Ectodermal cell (in vitro differentiated cells): ENCODE data around the gene ZFAND6. TPM values are rescaled to one million over a fixed set of nuclear protein-coding genes. Genes with fewer than 3 reads are reported as not detected.
"Not testable (repeated sequence)": the region's sequence is repeated elsewhere in the genome, so short reads cannot be mapped to it uniquely, and the experiment has no call there.

ENCODE experiments used
- H3K27ac ChIP-seq: 2 replicates; pipeline ENCODE4 v1.7.0; 2013; ENCODE audit warnings: mild to moderate bottlenecking, low read depth, low read length; ENCODE audit not compliant: insufficient read depth, poor library complexity, severe bottlenecking
- H3K27me3 ChIP-seq: 2 replicates; pipeline ENCODE4 v1.7.0; 2013; ENCODE audit warnings: mild to moderate bottlenecking, low read length; ENCODE audit not compliant: insufficient read depth, control insufficient read depth, poor library complexity, severe bottlenecking
- H3K36me3 ChIP-seq: one replicate; pipeline ENCODE4 v1.7.0; 2013; ENCODE audit warnings: low read length; ENCODE audit not compliant: control insufficient read depth, insufficient read depth
- H3K4me1 ChIP-seq: one replicate; pipeline ENCODE4 v1.7.0; 2013; ENCODE audit warnings: low read length; ENCODE audit not compliant: control insufficient read depth, insufficient read depth
- H3K4me3 ChIP-seq: 2 replicates; pipeline ENCODE4 v1.7.0; 2013; ENCODE audit warnings: low read depth, low read length, control low read depth; ENCODE audit not compliant: insufficient read depth
- H3K9me3 ChIP-seq: 2 replicates; pipeline ENCODE4 v1.7.0; 2013; ENCODE audit warnings: mild to moderate bottlenecking, low read length, moderate library complexity; ENCODE audit not compliant: control insufficient read depth
- WGBS, 2 experiments: methylation state at CpG; one replicate each; pipeline ENCODE4 v1.1.7; 2013; ENCODE audit warnings: missing lambda C conversion rate in 2 of 2; 5-methylcytosine and 5-hydroxymethylcytosine counted together
- polyA plus RNA-seq, 4 experiments: library from polyadenylated mRNA; stranded (reverse); fragments of 50-300 nt; gene quantifications; one replicate each; pipeline ENCODE4 v1.2.3, GENCODE V29; 2013

The ZFAND6 gene
- polyA plus RNA-seq (2013, experiment 1 of 4) = 119 TPM
- polyA plus RNA-seq (2013, experiment 2 of 4) = 117 TPM
- polyA plus RNA-seq (2013, experiment 3 of 4) = 109 TPM
- polyA plus RNA-seq (2013, experiment 4 of 4) = 137 TPM

DNA sequence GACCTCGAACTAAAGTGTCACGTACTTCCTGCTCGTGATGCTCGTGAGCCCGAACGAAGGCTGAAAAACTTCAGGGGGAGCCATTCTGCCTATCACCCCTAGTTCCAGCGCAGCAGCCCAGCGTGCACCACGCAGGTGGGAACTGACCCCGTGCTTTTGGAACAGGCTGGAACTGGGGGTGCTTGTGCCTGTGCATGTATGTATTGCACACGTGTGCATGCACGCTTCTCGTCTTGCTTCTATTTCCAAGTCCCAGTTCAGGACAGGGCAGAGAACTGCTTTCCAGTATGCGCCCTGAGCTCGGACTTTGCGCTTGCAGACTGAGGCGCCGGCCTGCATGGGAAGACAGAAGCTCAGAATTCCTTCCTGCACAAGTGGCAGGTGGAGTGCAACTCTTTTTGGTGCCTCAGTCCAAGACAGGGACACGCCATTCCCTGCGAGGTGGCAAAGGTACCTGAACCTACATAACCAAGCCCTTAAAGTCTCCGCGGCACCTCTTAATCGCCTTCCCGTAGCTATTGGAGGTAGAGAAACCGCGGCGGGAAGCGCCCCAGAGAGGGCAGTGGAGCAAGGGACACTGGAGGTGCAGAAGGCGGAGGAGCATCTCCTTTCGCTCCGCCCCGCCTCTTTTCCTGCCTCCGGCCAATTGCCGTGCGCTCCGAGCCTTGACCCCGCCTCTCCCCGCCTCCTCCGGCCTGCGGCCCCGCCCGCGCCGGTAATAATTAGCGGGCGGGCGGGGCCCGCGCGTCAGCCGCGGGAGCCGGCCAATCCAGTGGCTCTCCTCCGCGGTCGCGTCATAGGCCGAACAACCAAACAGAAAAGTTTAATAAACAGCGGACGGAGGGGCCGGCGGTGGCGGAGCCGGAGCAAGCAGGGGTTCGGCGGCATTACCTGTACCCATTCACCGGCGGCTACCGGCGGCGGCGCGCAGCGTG, at the start of gene ZFAND6:
TSS of gene ZFAND6 (plus strand) at position 826 of the 935 bp plus-strand sequence. CDS start 60,669 bp downstream, outside the sequence.
- peak within 1 kb of the TSS; percentile 71 for H3K4me3 ChIP-seq
- WGBS, 2 experiments = 0 to 1% methylated on average over 74 of the region's 74 CpGs
- no peaks in the 10 kb centered on the region for H3K9me3 ChIP-seq
- no peaks in the 10 kb centered on the region for H3K4me1 ChIP-seq
- peak within 1 kb of the TSS; percentile 94 for H3K27ac ChIP-seq
- peaks cover 13% of the 10 kb centered on the region for H3K27me3 ChIP-seq
- H3K36me3 ChIP-seq = no peaks in the 10 kb centered on the region

DNA sequence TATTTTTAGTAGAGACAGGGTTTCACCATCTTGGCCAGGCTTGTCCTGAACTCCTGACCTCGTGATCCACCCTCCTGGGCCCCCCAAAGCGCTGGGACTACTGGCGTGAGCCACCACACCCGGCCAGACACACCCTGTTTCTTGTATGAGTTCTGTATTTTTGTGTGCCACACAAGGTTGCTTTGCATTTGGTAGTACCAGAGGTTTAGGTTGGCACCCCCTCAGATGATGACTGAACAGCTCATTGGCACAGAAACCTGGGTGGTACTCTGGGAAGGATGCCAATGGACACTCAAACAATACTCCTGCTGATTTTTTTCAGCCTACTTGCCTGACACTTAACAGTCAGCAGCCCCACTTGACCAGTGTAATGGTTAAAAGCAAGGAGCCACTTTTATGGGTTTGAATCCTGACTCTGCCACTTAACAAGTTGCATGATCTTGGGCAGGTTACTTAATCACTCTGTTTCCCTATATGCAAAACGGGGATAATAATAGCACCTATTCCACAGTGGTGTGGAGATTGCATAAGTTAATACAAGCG, 49.3 kb upstream of the ZFAND6 start:
- 91% methylated on average over 5 of the region's 6 CpGs for WGBS, 2 experiments
- H3K27ac ChIP-seq = no peak overlapping the region

DNA sequence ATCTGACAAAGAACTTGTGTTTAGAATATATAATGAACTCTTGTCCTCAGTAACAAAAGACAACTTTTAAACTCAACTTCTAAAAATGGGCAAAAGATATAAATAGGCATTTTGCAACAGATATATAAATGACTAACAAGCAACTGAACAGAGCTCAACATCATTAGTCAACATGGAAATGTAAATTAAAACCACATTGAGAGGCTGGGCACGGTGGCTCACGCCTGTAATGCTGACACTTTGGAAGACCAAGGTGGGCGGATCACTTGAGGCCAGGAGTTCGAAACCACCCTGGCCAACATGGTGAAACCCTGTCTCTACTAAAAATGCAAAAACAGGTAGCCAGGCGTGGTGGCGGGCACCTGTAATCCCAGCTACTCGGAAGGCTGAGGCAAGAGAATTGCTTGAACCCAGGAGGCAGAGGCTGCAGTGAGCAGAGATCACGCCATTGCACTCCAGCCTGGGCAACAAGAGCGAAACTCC, 48.4 kb upstream of the ZFAND6 start:
- H3K36me3 ChIP-seq, H3K27ac ChIP-seq, H3K27me3 ChIP-seq, H3K9me3 ChIP-seq, H3K4me1 ChIP-seq, H3K4me3 ChIP-seq: not testable (repeated sequence)
- 91 to 95% methylated on average over 9 of the region's 9 CpGs for WGBS, 2 experiments

More for the DNA sequence above, 49.3 kb upstream of the ZFAND6 start:
- Histone ChIP-seq H3K9me3 (no peaks in the 10 kb centered on the region), H3K27me3 (no peaks in the 10 kb centered on the region), H3K36me3 (no peaks in the 10 kb centered on the region), H3K4me1 (no peaks in the 10 kb centered on the region), H3K4me3 (no peak overlapping the region)

DNA sequence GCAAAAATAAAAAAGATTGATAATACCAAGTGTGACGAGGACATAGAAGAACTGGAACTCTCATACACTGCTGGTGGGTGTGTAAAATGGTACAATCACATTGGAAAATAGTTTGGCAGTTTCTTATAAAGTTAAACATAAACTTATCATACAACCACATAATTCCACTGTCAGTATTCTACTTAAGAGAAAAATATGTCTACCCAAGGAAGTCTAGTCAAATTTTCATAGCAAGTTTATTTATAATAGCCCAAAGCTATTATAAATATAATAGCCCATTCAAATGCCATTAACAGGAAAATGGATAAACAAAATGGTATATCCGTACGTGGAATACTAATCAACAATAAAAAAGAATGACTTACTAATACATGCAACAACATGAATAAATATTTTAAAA, 47.9 kb upstream of the ZFAND6 start:
- Histone ChIP-seq H3K27ac (no peak overlapping the region), H3K27me3 (no peaks in the 10 kb centered on the region), H3K9me3 (no peaks in the 10 kb centered on the region), H3K4me1 (no peaks in the 10 kb centered on the region), H3K4me3 (no peak overlapping the region), H3K36me3 (no peaks in the 10 kb centered on the region)
- WGBS, 2 experiments = 100% methylated on average over 1 to 2 of the region's 3 CpGs

DNA sequence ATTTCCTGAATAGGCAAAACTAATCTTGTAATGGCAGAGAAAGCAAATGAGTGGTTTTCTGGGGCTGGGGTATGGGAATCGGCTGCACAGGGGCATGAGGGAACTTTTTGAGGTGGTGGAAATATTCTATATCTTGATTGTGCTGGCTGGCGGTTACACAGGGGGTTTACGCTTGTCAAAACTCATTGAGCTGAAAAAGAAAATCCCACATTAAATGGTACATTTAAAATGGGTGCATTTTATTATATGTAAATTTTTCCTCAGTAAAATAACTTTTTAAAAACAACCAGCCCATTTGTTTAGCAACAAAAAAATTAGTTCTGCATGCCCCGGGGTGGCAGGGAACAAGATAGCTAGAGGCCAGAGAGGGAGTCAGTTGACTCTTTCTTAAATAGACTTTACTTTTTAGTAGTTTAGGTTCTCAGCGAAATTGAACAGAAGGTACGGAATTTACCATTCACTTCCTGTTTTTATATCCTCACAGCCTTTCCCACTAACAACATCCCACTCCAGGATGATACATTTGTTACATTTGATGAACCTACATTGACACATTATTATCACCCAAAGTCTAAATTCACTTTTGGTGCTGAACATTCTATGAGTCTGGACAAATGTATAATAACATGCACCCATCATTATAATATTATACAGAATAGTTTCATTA, 47.3 kb upstream of the ZFAND6 start:
- H3K4me1 ChIP-seq = no peaks in the 10 kb centered on the region
- H3K9me3 ChIP-seq = no peaks in the 10 kb centered on the region
- WGBS, 2 experiments = 90 to 92% methylated on average over 4 to 5 of the region's 6 CpGs
- no peak overlapping the region for H3K4me3 ChIP-seq
- no peaks in the 10 kb centered on the region for H3K27me3 ChIP-seq
- H3K36me3 ChIP-seq = no peaks in the 10 kb centered on the region
- no peak overlapping the region for H3K27ac ChIP-seq

DNA sequence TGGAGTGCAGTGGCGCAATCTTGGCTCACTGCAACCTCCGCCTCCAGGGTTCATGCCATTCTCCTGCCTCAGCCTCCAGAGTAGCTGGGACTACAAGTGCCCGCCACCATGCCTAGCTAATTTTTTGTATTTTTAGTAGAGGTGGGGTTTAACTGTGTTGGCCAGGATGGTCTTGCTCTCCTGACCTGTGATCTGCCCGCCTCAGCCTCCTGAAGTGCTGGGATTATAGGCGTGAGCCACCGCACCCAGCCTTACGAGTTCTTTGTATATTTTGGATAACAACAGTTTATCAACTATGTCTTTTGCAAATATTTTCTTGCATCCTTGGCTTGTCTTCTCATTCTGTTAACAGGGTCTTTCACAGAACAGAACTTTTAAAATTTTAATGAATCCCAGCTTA, 45.3 kb upstream of the ZFAND6 start:
- not testable (repeated sequence) for H3K9me3 ChIP-seq, H3K36me3 ChIP-seq, H3K27ac ChIP-seq, H3K27me3 ChIP-seq, H3K4me1 ChIP-seq, H3K4me3 ChIP-seq
- 93 to 97% methylated on average over 7 of the region's 7 CpGs for WGBS, 2 experiments

DNA sequence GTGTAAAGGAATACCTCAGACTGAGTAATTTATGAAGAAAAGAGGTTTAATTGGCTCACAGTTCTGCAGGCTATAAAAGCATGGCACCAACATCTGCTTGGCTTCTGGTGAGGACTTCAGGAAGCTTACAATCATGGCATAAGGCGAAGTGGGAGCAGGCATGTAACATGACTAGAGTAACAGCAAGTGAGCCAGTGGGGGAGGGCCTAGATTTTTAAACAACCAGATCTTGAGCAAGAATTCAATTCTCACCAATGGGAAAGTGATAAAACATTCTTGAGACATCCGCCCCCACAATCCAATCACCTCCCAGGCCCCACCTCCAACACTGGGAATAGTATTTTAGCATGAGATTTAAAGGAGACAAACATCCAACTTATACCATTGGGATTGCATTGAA, 44.3 kb upstream of the ZFAND6 start:
- H3K4me3 ChIP-seq = no peak overlapping the region
- no peak overlapping the region for H3K27ac ChIP-seq
- no peaks in the 10 kb centered on the region for H3K27me3 ChIP-seq
- no peaks in the 10 kb centered on the region for H3K36me3 ChIP-seq
- 88 to 94% methylated on average over 2 of the region's 2 CpGs for WGBS, 2 experiments
- no peaks in the 10 kb centered on the region for H3K9me3 ChIP-seq
- H3K4me1 ChIP-seq = no peaks in the 10 kb centered on the region

DNA sequence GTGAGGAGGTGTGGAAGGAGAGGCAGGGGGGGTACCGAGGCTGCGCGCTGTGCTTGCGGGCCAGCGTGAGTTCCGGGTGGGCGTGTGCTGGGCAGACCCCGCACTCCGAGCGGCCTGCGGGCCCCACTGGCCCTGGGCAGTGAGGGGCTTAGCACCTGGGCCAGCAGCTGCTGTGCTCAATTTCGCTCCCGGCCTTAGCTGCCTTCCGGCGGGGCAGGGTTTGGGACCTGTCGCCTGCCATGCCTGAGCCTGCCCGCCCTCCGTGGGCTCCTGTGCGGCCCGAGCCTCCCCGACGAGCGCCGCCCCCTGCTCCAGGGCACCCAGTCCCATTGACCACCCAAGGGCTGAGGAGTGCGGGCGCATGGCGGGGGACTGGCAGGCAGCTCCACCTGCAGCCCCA, 43.0 kb upstream of the ZFAND6 start:
- not testable (repeated sequence) for H3K4me1 ChIP-seq, H3K27ac ChIP-seq, H3K36me3 ChIP-seq, H3K9me3 ChIP-seq, H3K4me3 ChIP-seq, H3K27me3 ChIP-seq
- WGBS, 2 experiments = 97 to 98% methylated on average over 27 of the region's 27 CpGs

DNA sequence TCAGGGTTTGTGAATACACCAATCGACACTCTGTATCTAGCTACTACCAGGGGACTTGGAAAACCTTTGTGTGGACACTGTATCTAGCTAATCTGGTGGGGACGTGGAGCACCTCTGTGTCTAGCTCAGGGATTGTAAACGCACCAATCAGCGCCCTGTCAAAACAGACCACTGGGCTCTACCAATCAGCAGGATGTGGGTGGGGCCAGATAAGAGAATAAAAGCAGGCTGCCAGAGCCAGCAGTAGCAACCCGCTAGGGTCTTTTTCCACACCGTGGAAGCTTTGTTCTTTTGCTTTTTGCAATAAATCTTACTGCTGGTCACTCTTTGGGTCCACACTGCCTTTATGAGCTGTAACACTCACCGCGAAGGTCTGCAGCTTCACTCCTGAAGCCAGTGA, 42.3 kb upstream of the ZFAND6 start:
- H3K27me3 ChIP-seq, H3K36me3 ChIP-seq, H3K27ac ChIP-seq, H3K4me1 ChIP-seq, H3K9me3 ChIP-seq, H3K4me3 ChIP-seq: not testable (repeated sequence)
- WGBS, 2 experiments = 94 to 97% methylated on average over 8 of the region's 8 CpGs

DNA sequence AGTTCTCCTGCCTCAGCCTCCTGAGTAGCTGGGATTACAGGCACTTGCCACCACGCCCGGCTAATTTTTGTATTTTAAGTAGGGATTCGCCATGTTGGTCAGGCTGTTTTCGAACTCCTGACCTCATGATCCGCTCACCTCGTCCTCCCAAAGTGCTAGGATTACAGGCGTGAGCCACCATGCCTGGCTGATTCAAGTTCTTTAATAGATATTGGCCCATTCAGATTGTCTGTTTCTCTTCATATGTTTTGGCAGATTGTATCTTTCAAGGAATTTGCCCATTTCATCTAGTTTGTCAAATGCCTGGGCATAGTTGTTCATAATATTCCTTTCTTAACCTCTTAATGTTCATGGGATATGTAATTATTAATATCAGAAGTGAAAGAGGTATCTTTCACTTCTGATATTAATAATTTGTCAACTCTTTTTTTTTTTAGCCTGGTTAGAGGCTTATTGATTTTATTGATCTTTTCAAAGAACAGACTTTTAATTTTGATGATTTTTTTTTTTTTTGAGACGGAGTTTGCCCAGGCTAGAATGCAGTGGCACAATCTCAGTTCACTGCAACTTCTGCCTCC, 40.2 kb upstream of the ZFAND6 start:
- no peaks in the 10 kb centered on the region for H3K4me1 ChIP-seq
- no peak overlapping the region for H3K4me3 ChIP-seq
- H3K27ac ChIP-seq = no peak overlapping the region
- 91 to 93% methylated on average over 8 of the region's 8 CpGs for WGBS, 2 experiments
- no peaks in the 10 kb centered on the region for H3K27me3 ChIP-seq
- H3K36me3 ChIP-seq = no peaks in the 10 kb centered on the region
- no peaks in the 10 kb centered on the region for H3K9me3 ChIP-seq
